Activated CD8-positive, alpha-beta memory T cell treated with anti-CD3 and anti-CD28 coated beads, Interleukin-2, amount 50 U/mL, for 48 hours (primary cell): ENCODE data around the gene PNPLA7.
A peak's percentile ranks its signal among the peaks of the same experiment; 100 is the strongest.

ENCODE experiments used
- DNase-seq: peaks from one replicate; pipeline ENCODE4 v3.0.0-alpha.2; 2020

The PNPLA7 gene

DNA sequence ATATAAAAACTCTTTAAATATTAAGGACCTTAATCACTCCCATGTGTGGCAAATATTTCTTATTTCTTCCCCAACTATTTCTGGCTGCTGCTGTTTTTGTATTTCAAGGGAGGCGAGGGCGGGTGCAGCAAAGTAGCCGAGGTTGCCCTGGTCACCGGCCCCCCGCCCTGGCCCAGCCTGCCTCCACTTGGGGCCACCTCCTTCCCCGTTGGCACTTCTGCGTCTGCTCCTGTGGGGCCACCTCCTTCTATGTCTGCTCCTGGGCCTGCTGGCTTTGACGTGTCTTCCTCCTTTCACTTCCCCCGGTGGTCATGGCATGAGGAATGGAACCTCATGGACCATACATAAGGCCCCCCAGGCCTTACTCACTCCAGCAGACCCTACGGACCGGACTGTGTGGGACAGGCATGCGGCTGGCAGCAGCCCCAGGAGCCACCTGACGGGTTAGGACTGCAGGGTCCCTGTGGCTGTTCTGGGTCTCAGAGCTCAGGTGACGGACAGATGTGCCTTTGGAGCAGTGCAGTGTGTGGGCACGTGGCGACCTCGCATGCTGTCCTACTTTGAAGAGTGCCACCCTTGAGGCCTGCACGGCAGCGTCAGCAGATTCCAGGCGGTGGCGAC, 103.2 kb downstream of the PNPLA7 start:
- no peak for DNase-seq

DNA sequence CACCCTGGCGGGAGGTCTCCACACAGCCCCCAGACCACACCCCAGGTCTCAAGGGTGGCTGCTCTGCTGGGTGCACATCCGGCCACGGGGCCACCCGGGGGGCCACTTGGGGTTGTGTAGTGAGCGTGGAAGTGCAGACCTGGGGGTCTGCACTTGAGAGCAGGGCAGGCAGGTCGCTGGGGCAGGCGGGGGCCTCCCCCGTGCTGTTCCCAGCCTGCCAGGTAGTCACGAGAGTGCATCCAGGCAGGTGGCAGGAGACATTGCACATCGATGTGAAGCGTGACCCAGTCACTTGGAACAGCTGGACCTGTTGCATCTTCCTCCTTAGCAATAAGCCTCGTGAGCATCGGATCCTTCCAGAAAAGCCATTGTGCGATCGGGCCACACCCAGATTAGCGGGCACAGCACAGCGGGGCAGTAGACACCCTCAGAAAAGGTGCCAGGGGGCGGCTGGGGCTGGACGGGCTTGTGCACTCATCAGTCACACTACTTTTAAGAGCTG, 104.2 kb downstream of the PNPLA7 start:
- no peak for DNase-seq

DNA sequence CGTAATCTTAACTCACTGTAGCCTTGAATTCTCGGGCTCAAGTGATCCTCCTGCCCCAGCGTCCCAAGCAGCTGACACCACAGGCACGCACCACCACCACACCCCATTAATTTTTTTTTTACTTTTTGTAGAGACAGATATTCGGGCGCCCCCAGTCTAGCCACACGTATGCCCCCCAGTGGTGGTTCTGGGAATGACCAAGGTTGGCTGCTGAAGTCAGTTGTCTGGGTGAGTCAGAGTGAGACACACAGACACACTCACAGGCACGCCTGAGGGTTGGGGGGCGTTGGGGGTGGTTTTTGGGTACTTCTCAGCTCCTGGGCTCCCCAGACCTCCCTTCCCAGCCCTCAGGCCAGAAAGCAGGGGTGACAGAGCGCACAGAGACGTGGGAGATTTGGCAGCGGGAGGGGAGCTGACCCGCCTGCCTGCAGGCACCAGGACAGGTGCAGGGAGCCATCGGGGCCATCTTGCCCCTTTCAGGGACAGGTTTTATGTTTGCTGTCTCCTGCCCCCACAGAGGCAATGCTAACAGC, 104.9 kb downstream of the PNPLA7 start:
- DNase-seq = peak; percentile 92

DNA sequence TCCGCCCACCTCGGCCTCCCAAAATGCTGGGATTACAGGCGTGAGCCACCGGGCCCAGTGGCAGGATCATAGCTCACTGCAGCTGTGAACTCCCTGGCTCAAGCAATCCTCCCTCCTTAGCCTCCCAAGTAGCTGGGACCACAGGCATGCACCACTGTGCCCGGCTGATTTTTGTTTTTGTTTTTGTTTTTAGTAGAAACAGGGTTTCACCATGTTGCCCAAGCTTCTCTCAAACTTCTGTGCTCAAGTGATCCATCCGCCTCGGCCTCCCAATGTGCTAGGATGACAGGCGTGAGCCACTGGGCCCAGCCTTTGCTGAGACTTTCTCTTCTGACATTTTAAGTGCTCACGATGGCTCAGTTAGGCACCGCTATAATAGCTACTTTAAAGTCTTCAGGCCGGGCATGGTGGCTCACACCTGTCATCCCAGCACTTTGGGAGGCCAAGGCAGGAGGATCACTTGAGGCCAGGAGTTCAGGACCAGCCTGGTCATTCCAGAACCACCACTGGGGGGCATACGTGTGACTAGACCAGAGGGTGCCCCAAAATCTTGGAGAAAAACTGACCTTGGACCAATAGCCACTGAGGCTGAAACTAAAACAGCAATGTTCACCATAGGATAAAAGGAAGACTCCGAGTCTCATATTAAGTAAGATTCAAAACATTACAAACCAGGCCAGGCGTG, 106.0 kb downstream of the PNPLA7 start:
- no peak for DNase-seq

DNA sequence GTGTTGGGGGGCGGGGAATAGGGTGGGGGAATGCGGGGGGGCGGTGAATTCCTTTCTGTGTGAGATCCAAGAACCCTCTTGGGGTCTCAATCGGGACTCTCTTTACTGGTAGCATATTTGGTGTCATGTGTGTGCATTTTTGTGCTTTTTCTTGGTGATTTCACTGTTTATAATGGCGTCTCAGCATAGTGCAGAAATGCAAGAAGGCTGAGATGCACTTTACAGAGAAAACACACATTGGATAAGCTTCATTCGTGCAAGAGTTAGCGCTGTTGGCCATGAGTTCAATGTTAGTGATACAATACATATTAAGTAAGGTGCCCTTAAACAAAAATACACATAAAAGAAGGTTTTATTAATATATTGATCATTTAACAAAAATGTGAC, 108.3 kb downstream of the PNPLA7 start:
- no peak for DNase-seq

DNA sequence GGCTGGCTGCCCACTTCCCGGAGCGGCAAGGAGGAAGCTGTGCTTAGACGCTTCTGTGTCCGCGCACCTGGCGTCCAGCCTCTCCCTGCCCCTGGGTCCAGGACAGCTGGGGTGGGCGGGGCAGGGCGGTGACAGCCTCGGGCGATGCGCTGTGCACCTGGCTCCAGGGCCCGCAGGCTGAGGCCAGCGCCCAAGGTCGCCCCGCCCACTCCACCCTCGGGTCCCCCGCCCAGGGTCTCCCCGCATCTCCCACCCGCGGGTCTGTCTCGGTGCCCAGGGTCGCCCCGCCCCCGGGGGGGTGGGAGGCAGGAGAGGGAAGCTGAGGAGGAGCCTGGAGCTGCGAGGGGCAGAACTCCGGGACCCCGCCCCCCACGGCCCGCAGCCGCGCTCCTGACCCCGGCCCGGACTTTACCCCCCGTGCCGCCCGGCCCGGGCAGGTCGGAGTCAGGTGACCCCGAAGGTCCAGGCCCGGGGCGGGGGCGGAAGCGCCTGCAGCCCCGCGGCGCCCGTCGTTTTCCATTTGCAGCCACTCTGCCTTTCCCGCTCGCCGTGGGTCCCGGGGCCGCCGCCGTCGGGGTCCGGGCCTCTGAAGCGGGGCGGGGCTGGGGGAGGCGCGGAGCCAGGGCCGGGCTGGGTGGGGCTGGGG, 108.8 kb downstream of the PNPLA7 start, which contains the start of gene ENTPD8:
TSS of gene ENTPD8 (minus strand) at position 69 of the 646 bp plus-strand sequence. CDS start 3,072 bp downstream, outside the sequence.
- no peak for DNase-seq

DNA sequence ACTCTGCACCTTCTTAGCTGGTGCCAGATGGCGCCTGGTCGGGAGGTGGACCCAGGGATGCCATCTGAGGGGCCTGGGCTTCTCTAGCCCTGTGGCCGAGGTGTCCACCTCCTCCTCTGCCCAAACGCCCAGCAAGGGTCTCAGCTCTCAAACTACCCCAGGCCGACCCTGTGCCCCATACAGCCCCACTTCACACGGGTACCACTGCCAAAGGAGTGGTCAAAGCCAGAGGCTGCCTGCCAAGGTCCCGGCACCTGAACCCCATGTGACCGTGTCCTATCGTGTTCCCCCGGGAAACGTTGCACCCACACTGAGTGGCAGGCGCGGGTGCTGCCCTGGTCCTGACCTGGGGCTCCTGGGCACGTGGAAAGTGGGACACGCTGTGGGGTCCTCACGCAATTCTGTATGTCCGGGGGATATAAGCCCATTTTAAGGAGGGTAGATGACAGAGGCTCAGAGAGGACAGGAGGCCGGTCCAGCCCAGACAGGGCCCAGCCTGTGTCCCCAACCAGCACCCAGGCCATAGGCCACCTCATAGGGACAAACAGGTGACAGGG, 111.0 kb downstream of the PNPLA7 start:
- DNase-seq = no peak

DNA sequence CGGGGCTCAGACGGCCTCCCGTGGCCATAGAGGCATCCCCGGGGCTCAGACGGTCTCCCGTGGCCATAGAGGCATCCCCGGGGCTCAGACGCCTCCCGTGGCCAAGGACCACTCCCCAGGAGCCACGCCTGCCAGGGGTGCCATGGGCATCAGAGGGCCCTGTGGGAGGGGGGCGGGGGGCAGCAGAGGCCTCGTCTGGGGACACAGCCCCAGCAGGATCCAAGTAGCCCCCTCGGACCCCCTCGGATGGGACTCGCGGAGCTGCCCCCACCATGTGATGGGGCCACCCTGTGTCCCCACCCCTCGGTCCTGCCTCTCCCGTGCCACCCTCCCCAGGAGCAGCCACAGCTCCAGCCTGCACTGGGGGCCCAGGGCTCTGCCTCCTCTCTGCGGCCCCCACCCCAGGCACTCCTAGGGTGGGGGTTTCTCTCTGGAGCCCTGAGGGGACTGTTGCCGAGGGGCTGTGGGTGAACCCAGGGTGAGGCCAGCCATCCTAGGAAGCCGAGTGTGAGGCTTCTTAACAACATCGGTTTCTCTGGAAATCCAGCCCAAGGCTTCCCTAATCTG, 111.5 kb downstream of the PNPLA7 start:
- DNase-seq = no peak

DNA sequence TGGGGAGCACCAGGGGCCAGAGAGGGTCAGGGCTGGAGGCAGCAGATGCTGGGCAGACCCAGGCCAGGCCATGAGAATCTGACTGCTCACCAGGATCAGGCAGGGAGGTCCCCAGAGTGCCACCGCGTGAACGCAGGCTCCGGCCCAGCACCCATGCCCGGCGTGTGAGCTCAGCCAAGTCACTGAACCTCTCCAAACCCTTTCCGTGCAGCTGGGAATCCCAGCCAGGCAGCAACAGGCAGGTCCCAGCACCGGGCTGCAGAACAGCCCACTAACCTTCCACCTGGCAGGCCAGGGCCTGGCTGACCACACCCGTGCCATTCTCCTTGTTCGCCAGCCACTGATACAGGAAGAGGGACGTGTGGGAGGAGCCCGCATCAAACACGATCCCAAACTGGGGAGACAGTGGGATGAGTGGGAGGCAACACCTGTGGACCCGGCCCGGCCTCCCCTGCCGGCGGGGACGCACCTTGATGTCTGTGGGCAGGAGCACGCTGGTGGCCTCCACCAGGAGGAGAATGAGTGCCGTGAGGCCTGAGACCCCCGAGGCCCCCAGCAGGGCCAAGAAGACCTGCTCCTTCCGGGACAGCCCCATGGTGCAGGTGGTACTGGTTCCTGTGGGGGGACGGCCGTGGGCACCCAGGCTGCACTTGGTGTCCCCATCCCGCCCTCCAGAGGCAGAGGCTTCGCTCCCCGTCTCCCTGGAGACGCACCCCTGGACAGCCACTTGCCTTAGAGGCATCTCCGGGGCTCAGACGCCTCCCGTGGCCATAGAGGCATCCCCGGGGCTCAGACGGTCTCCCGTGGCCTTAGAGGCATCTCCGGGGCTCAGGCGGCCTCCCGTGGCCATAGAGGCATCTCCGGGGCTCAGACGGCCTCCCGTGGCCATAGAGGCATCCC, 112.3 kb downstream of the PNPLA7 start:
- DNase-seq = no peak

DNA sequence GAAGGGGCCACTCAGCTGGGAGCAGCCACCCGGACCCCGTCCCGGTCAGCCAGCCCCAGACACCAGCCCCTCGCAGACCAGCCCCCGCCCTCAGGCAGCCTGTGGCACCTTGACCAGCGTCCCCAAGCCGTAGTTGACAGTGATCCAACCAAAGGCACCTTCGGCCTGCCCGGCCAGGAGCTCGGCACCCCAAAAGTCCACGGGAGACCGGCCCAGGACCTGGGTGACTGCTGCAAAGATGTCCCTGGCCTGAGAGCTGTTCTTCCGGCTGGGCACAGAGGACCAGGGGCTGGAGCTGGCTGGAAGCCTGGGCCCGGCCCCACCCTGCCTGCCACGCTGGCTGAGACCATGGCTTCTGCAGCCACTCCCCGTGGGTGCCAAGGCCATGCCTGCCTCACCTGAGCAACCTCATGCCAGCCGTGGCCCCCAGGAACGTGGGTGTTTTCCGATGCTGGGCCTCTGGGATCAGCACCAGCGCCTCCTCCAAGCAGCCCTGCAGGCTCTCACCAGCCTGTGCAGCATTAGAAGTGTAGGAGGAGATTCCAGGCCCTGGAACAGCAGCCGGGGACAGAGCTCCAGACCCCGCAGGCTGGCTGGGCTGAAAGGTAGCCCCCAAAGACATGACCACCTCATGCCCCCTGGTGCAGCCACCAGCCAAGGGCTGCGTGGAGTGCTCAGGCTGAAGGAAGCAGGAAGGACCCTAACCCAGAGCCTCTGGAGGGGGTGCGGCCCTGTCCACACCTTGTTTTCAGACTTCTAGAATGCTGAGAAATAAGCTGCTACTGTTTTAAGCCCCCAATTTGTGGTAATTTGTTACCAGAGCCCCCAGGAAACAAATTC, 113.2 kb downstream of the PNPLA7 start:
- no peak for DNase-seq

DNA sequence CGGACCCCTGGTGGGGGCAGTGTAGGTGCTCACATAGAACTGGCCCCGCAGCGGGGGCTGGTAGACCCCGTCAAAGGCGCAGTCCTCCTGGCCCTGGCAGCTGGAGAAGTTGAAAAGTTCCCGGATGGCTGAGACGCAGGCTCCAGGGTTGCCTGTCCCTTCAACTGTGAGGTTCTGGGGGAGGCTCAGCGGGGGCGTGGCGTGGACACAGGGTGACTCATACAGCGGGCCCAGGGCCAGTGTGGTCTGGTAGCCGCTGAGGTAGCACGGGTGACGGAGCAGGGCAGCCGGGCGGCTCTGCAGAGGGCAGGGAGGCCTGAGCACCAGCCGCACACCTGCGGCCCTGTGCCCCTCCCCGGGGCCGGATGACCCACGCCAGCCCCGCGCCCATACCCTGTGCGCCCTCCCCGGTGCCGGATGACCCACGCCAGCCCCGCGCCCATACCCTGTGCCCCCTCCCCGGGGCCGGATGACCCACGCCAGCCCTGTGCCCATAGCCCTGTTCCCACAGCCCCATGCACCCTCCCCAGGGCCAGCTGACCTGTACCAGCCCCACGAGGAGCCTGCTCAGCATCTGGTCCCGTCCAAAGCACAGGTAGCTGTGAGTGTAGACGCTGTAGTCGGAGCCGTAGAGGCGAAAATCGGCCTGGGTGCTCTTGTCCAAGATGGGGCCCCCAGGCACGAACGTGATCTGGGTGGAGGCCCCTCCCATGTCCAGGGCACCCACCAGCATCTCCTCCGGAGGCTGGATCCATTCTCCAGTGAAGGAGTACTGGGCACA, 114.0 kb downstream of the PNPLA7 start:
- no peak for DNase-seq

DNA sequence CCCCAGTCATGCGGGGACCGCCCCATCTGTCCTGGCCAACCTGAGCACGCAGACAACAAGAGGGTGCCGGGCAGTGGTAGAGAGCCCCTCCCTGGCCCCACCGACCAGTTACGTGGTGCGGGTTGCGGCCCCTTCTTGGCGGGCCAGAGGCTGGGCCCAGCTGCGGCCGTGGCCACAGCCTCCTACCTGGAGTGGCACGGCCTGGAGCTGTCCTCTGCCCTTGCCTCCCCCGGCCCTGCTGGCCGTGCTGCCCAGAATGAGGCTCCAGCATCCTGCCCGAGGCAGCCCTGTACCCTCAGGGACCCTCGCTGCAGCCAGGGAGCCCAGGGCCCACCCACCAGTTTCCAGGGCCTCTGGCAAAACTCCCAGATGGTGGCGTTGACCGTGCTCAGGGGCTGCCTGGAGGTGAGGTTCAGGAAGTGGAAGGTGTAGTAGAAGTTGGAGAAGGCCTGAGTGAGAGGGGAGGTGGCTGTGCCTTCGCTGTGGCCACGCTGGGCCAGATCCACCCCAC, 114.8 kb downstream of the PNPLA7 start:
- no peak for DNase-seq

DNA sequence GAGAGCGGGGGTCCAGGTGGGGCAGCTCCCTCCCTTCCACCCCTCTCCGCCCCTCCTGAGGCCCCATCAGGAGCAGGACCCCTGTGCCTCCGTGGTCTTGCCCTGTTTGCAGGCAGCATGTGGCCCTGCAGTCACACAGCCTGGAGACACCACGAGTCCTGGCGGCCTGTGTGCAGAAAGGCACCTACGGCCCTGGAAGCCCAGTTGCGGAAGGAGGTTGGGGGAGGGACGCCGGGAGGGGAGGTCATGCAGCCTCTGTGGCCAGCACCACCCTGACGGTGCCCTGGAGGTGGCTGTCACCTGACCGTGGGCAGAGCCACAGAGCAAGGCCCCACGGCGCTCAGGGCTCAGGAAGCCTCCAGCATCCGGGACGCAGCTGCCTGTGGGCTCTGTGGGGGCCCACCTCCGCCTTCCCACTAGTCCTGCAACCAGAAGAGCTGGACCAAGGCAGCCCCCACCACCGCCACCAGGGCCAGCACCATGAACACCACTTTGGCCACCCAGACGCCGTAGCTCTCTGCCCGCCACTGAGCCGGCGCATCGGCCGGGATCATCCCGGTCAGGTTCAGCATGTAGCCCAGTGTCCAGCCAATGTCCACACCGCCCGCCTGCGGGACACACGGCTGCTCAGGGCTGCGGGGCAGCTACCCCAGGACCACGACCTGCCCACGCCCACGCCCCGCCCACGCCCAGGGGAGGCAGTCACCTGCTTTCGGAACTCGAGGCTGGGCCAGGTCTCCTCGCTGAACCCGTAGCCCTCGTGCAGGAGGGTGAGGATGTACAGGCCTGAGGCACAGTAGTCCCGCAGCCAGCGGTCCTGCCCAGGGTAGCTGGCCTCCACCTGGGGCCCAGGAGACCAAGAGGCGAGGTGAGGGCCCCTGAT, 115.5 kb downstream of the PNPLA7 start:
- no peak for DNase-seq

DNA sequence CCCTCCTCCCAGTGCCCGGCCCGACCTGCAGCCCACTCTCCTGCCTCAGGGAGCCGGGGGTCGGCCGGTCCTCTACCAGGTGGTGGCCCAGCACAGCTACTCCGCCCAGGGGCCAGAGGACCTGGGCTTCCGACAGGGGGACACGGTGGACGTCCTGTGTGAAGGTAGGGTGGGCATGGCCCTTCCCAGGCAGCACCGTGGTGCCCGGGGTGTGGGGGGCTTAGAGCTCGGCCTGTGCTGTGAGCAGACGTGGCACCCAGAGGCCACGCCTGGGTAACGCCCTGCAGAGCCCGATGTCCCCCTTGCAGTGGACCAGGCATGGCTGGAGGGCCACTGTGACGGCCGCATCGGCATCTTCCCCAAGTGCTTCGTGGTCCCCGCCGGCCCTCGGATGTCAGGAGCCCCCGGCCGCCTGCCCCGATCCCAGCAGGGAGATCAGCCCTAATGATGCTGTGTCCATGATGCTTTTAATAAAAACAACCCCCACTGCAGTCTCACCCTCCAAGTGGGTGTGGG, 116.2 kb downstream of the PNPLA7 start:
- no peak for DNase-seq

DNA sequence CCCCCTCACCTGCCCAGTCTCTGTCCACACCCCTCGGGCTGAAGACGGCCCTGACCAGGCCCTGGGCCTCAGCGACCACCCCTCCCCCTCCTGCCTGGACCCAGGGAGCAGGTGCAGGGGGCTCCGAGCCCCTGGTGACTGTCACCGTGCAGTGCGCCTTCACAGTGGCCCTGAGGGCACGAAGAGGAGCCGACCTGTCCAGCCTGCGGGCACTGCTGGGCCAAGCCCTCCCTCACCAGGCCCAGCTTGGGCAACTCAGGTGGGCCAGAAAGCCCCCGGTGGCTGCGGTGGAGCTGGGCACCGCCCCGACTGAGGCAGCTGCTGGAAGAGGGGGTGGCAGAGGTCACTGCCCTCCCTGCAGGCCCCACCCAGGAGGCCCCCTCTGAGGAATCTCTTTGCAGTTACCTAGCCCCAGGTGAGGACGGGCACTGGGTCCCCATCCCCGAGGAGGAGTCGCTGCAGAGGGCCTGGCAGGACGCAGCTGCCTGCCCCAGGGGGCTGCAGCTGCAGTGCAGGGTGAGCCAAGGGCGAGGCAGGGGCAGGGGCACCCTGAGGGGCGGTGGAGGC, 116.8 kb downstream of the PNPLA7 start:
- DNase-seq = no peak

DNA sequence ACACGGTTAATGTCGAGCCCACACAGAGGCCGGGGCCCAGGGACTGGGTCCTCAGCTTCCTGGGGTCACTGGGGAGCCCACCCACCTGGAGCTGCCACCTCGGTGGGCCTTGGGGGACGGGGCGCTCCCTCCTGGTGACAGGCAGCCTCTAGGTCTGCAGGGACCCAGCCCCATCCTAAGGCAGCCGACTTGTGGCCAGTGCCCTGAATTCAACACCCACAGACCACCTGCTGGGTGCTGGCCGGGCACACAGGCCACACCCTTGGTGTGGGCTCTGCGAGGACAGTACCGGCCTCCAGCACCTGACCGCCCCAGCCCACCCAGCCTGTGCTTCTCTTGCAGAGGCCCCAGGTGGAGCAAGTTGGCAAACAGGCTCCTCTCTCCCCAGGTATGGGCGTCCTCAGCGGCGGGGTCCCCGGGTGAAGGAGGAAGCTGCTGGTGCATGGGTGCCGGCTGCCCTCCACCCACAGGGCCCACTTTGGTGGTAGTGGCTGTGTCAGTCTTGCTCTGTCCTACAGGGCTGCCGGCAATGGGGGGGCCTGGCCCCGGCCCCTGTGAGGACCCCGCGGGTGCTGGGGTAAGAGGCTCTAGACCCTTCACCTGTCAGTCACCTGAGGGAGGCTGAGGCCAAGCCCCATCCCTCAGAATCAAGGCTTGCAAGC, 117.4 kb downstream of the PNPLA7 start:
- no peak for DNase-seq

DNA sequence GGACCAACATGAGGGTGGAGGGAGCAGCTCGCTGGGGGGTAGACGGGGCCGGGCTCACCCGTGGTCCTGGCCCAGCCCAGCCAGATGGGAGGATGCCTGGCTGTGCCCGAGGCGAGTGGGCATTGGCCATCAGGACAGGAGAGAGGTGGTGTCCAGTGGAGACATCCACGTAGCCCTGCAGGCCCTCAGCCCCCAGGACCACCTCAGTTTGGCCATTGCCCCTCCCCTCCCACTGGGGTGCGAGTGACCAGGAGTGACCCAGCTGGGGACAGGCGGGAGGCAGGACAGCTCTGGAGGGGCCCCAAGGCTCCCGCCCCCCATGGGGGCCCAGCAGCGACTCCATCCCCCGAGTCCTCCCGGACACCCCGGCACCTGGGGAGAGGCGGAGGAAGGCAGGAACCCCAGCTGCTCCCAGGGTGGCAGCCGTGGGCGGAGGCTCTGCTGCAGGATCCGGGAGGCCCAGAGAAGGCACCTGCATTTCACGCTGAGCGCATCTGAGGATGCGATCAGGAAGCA, 118.7 kb downstream of the PNPLA7 start:
- no peak for DNase-seq
